Fibroblast of lung (primary cell): ENCODE measurements around the gene CDYL2. TPM values are rescaled to one million over a fixed set of nuclear protein-coding genes. Genes with fewer than 3 reads are reported as not detected.

Experiments
- DNase-seq, 2 donors: peaks; one replicate each; pipeline versions ENCODE4 v3.0.0 to v3.0.0-alpha.2; 2010; ENCODE audit warnings: low read depth in 2 of 2
- H2AFZ ChIP-seq: 2 replicates; pipeline ENCODE4 v1.5.1; 2012; ENCODE audit warnings: low read length, control low read depth, inconsistent platforms
- H3K27ac ChIP-seq: 2 replicates; pipeline ENCODE4 v1.5.1; 2011; ENCODE audit warnings: low read length, control low read depth; ENCODE audit not compliant: insufficient read depth
- H3K27me3 ChIP-seq: 2 replicates; pipeline ENCODE4 v1.5.1; 2011; ENCODE audit warnings: mild to moderate bottlenecking, low read length; ENCODE audit not compliant: control insufficient read depth, insufficient read depth
- H3K36me3 ChIP-seq: 2 replicates; pipeline ENCODE4 v1.5.1; 2011; ENCODE audit warnings: low read length; ENCODE audit not compliant: control insufficient read depth, insufficient read depth
- H3K4me1 ChIP-seq: 2 replicates; pipeline ENCODE4 v1.5.1; 2011; ENCODE audit warnings: low read length; ENCODE audit not compliant: control insufficient read depth, insufficient read depth; ENCODE audit errors: extremely low read depth
- H3K4me2 ChIP-seq: 2 replicates; pipeline ENCODE4 v1.5.1; 2011; ENCODE audit warnings: low read length, control low read depth; ENCODE audit not compliant: insufficient read depth; ENCODE audit errors: extremely low read depth
- H3K4me3 ChIP-seq, 4 experiments: fragments of 200-600 bp in 1 of 4; sonication (generic) in 1 of 4; replicated peaks in 1 of 4; 2 replicates each; pipeline ENCODE4 v1.5.1; 2011 to 2016; ENCODE audit warnings: low read length in 4 of 4, low read depth in 3 of 4, mild to moderate bottlenecking in 3 of 4, control low read depth in 2 of 4, inconsistent platforms in 1 of 4, mixed read lengths in 1 of 4; ENCODE audit not compliant: insufficient read depth in 1 of 4; ENCODE audit errors: control extremely low read depth in 1 of 4
- H3K79me2 ChIP-seq: 2 replicates; pipeline ENCODE4 v1.5.1; 2012; ENCODE audit warnings: mild to moderate bottlenecking, low read length, inconsistent platforms; ENCODE audit not compliant: control insufficient read depth, insufficient read depth
- H3K9ac ChIP-seq: 2 replicates; pipeline ENCODE4 v1.5.1; 2011; ENCODE audit warnings: mild to moderate bottlenecking, low read length, control low read depth; ENCODE audit not compliant: insufficient read depth
- H3K9me3 ChIP-seq: 2 replicates; pipeline ENCODE4 v1.5.1; 2012; ENCODE audit warnings: low read depth, low read length; ENCODE audit not compliant: control insufficient read depth, insufficient read depth
- H4K20me1 ChIP-seq: 2 replicates; pipeline ENCODE4 v1.5.1; 2011; ENCODE audit warnings: low read length; ENCODE audit not compliant: control insufficient read depth, insufficient read depth; ENCODE audit errors: extremely low read depth
- EZH2 ChIP-seq: IDR thresholded peaks from 2 replicates; pipeline ENCODE4 v1.5.1; 2012; ENCODE audit warnings: low read length, control low read depth, mild to moderate bottlenecking; ENCODE audit errors: missing control alignments
- polyA plus RNA-seq, 2 donors: library from polyadenylated mRNA; depleted of rRNA in 1 of 2; stranded (reverse) in 1 of 2; unstranded in 1 of 2; fragments of >200 nt; gene quantifications; 2 replicates each; pipeline ENCODE4 v1.2.1, GENCODE V29; 2011 to 2012; ENCODE audit warnings: missing spikeins in 1 of 2
- total RNA-seq: library from RNA; depleted of rRNA; stranded (reverse); fragments of >200 nt; gene quantifications from 2 replicates; pipeline ENCODE4 v1.2.1, GENCODE V29; 2014
- TF ChIP-seq, protein P1 (sequence below), 2 donors: IDR thresholded peaks in 1 of 2; conservative IDR thresholded peaks in 1 of 2; 1 replicate in 1 of 2; 2 replicates in 1 of 2; pipeline ENCODE4 v1.5.1; 2011 to 2012; ENCODE audit warnings: low read length in 2 of 2, control low read depth in 1 of 2, inconsistent platforms in 1 of 2, low read depth in 1 of 2, mild to moderate bottlenecking in 1 of 2

The CDYL2 gene
- total and polyA plus RNA-seq, 2 donors (not counting 1 experiment from before 2014, with no cell fraction given), result 1.1 to 3.5 TPM

GRCh38 chr16:80717611-80718010, 86.8 kb downstream of the CDYL2 start:
- Histone ChIP-seq H3K36me3 (no peaks in the 10 kb centered on the region), H3K4me1 (no peaks in the 10 kb centered on the region), H3K27ac (no peak overlapping the region), H3K4me2 (no peak overlapping the region), H3K27me3 (no peaks in the 10 kb centered on the region), H3K4me3 (no peak overlapping the region), H4K20me1 (no peaks in the 10 kb centered on the region), H3K9ac (no peak overlapping the region), H2AFZ (no peak overlapping the region), H3K79me2 (no peaks in the 10 kb centered on the region), H3K9me3 (no peaks in the 10 kb centered on the region)
- TF ChIP-seq EZH2, result no peak
- TF ChIP-seq, protein P1, sequence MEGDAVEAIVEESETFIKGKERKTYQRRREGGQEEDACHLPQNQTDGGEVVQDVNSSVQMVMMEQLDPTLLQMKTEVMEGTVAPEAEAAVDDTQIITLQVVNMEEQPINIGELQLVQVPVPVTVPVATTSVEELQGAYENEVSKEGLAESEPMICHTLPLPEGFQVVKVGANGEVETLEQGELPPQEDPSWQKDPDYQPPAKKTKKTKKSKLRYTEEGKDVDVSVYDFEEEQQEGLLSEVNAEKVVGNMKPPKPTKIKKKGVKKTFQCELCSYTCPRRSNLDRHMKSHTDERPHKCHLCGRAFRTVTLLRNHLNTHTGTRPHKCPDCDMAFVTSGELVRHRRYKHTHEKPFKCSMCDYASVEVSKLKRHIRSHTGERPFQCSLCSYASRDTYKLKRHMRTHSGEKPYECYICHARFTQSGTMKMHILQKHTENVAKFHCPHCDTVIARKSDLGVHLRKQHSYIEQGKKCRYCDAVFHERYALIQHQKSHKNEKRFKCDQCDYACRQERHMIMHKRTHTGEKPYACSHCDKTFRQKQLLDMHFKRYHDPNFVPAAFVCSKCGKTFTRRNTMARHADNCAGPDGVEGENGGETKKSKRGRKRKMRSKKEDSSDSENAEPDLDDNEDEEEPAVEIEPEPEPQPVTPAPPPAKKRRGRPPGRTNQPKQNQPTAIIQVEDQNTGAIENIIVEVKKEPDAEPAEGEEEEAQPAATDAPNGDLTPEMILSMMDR (conservative IDR thresholded peaks at IDR 0.05 in 1 of 2, IDR thresholded peaks at IDR 0.05 in 1 of 2; ENCODE audit: low read depth in 1 of 2, low read length in 2 of 2), result no peak
- DNase-seq, result no peak

DNA sequence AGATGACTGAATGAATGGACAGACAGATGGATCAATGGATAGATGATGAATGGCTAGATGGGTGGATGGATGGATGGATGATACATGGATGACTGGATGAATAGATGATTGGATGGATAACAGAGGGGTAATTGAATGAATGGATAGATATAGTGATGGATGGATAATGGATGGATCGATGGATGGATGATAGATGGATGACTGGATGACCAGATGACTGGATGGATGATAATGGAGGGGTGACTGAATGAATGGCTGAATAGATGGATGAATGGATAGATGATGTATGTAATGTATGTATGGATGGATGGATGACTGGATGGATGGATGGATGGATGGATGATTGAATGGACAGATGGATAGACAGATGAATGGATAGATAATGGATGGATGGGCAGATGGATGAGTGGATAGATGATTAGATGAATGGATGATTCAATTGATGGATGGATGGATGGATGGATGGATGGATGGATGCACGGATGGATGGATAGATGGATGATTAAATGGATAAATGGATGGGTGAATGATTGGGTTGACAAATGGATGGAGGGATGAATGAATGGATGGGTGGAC, 87.7 kb downstream of the CDYL2 start:
- Histone ChIP-seq H4K20me1 (no peaks in the 10 kb centered on the region), H2AFZ (no peak overlapping the region), H3K79me2 (no peaks in the 10 kb centered on the region), H3K27me3 (no peaks in the 10 kb centered on the region), H3K4me3 (no peak overlapping the region), H3K9me3 (no peaks in the 10 kb centered on the region), H3K4me1 (no peaks in the 10 kb centered on the region), H3K4me2 (no peak overlapping the region), H3K27ac (no peak overlapping the region), H3K36me3 (no peaks in the 10 kb centered on the region), H3K9ac (no peak overlapping the region)
- TF ChIP-seq, protein P1 (conservative IDR thresholded peaks at IDR 0.05 in 1 of 2, IDR thresholded peaks at IDR 0.05 in 1 of 2; ENCODE audit: low read depth in 1 of 2, low read length in 2 of 2), result no peak
- TF ChIP-seq EZH2, result no peak
- DNase-seq, result no peak

DNA sequence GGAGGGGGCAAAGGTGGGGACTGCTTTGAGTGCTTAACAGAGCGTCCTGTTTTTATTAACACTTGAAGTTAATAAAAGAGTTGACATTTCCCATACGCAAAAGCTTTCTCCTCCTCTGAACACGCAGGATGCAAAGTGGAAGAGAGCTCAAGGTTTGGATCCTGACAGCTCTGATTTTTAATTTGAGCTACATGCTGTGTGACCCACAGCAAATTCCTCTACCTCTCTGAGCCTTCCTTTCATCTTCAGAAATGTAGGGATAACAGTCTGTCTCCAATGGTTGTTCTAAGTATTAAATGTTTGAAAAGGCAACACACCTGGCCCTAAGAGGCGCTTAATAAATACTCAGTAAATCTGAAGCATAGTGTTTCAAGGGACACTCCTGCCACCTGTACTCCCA, 93.0 kb downstream of the CDYL2 start:
- Histone ChIP-seq H3K36me3 (no peaks in the 10 kb centered on the region), H3K4me1 (no peaks in the 10 kb centered on the region), H3K9ac (no peak overlapping the region), H3K4me3 (no peak overlapping the region), H3K27me3 (no peaks in the 10 kb centered on the region), H2AFZ (no peak overlapping the region), H3K4me2 (no peak overlapping the region), H4K20me1 (no peaks in the 10 kb centered on the region), H3K27ac (no peak overlapping the region), H3K79me2 (no peaks in the 10 kb centered on the region), H3K9me3 (no peaks in the 10 kb centered on the region)
- no peak for TF ChIP-seq EZH2
- TF ChIP-seq, protein P1 (conservative IDR thresholded peaks at IDR 0.05 in 1 of 2, IDR thresholded peaks at IDR 0.05 in 1 of 2; ENCODE audit: low read depth in 1 of 2, low read length in 2 of 2), result no peak
- DNase-seq, result no peak
